HG03159 (cell line): ENCODE results near the gene PHC2.

Experiments used
- ATAC-seq: cut with Tn5 transposase; IDR thresholded peaks from one replicate; pipeline ENCODE4 v1.9.1; 2021; ENCODE audit warnings: mild to moderate bottlenecking, moderate library complexity; ENCODE audit not compliant: unreplicated experiment

Gene PHC2

GRCh38 chr1:33357099-33357498, 73.8 kb downstream of the PHC2 start:
- ATAC-seq = no peak

GRCh38 chr1:33354707-33355316, 76.1 kb downstream of the PHC2 start:
- ATAC-seq = no peak

- ATAC-seq = no peak
Measured at GRCh38 chr1:33353531-33353930, 77.4 kb downstream of the PHC2 start.

DNA sequence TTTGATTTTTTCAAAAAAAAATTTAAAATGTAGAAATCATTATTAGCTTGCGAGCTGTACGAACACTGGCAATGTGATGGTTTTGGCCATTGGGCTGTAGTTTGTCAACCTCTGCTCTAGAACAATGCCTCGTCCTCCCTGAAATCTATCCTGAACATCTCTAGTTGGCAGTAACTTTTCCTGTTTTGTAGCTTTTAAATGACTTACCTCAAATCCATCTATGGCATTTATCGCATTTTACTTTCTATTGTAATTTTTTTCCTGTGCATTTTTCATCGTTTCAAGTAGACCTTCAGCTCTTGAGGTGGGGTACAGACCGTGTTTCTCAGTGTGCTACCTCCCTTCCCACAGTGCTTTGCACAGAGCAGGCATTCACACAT, 79.6 kb downstream of the PHC2 start:
- ATAC-seq = no peak

GRCh38 chr1:33350611-33351280, 80.1 kb downstream of the PHC2 start:
- ATAC-seq = no peak

DNA sequence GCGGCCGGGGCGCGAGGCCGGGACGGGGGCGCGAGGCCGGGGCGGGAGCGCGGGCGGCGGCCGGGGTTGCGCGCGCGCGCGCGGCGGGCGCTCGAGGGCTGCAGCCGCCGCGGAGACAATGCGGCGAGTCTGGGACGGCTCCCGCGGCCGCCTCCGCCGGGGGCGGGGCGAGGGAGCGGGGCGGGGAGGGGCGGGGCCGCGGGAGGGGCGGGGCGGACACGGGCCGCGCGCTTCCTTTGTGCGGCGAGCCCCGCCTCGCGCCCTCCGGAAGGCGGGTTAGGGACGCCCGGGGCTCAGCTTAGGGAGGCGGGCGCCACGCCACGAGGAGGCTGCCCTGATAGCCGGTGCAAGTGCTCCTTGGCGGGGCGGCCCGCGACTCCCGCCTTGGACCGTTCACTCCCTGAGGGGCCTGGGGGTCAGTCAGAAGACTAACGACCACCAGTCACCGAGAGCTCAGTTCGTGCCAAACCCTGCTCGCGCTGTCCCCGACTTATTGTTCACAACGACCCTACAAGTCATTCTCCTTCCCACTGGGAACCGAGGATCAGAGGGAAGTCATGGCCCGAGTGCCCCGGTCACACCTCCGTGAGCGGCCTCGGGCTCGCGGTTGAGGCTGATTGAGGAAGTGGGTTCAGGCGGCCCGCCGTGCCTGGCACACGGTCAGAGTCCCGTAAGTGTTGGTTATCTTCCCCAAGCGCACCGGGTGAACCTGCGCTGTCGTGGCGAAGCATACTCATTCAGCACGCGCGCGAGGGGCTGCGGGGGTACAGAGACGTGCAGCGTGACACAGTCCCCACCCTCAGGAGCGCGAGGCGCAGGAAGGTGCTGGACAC, 80.9 kb downstream of the PHC2 start:
- ATAC-seq = peak; percentile 71

DNA sequence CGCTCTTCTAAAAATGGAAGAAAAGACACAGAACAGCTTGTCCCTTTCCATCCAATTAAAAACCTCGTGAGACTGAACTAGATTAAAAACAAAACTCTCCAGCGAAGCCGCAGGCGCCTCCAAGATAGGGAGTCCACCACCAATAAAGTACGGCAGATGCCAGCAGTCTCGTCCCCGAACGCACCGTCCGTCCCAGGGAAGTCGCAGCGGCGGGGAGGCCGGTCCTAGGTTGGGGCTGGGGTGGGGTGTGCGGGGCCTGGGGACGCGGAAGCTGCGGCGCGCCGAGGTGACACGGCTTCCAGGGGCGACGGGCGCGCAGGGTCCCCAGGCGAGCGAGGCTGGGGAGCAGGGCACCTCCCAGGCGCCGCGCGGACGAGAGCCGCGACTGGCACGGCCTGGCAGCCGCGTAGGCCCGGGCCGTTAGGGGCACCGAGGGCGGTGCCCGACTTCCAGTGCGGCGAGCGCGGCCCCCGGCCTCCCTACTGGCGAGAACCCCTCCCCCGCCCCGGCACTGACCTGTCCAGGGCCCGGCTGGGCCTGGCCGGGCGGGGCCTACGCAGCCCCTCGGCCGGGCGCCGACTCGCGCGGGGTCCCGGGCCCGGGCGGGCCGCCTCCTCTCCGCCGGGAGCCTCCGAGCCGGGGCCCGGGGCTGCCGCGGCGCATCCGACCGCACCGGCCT, 81.7 kb downstream of the PHC2 start:
- ATAC-seq = peak; percentile 28

DNA sequence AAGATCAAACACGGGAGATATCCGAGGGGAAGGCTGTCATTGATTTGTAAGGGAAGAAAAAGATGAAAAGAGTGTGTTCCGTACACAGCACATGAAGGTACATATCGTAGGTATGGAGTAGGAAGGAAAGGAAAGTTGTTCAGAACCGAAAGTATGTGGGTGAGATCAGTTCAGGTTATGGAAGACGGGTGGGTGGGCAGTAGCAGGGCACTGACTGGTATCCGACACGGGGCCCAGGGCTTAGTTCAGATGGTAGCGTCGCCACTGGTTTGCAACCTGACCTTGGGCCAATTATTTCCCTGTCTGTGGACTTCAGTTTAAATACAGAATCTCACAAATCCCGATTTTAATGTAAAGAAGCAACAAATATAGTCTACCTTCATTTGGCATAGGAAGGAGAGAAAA, 82.2 kb downstream of the PHC2 start:
- no peak for ATAC-seq

- ATAC-seq = no peak
Measured at GRCh38 chr1:33348194-33348593, 82.7 kb downstream of the PHC2 start.

DNA sequence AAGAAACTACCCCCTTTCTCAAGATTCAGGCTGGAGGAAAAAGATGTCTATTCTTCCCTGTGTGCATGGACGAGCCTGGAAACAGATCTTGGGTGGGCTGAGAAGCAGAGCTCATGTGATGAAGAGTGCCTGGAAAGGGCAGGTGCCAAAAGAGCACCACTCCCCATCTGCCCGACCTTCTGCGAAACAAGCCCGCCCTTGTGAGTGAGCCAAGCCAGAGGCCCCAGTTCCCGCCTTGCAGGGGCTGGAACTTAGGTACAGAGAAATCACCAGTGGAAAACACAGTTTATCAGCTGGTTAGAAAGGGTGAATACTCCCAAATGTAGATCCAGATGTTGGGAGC, 83.3 kb downstream of the PHC2 start:
- ATAC-seq = no peak

DNA sequence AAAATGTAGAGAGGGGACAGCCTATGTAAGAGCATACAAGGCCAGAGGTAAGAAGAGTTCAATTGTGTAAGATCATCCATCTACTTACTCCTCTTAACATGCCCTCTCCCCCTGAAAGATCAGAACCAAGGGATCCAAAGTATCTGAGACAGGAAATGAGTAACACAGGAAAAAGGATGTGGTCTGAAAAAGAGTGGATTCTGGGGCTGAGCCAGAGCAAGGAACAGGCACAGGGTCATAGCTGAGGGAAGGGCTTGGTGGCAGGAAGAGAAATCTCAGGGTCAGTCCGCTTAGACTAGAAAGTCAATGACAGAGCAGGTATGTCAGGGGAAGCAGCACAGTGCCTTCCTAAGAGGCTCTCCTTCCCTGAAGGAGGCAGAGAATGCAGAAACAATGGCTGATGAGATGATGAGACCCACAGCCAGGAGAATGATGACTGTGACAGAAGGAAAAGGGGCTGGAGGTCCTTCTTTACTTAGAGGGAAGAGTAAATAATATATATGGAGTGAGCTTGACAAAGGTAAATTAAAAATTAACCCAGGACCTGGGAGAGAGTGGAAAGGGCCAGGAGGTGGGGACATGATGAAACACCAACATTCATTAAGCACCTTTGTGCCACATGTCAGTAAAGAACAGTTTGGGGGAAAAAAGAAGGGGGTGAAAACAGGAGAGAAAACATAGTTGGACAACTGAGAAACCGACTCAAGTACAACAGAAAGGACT, 83.8 kb downstream of the PHC2 start:
- ATAC-seq = no peak

DNA sequence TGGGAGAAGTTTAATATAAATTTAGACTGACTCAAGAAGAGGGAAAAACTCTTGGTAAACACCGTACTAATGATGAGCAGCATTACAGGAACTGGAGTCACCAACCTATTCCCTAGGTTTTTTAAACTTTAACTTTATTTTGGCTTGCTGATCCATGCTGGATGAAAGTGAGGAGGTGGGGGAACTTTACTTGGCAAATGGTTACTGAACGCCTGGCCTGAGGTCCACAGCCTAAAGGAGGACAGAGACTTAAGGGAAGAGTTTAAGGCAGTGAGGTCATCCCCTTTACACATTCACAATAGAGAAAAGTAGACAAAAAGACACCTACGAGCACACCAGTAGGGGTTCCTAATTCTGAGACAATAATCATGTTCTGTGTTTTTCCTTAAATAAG, 84.4 kb downstream of the PHC2 start:
- no peak for ATAC-seq

- ATAC-seq = no peak
Measured at GRCh38 chr1:33344896-33345560, 85.9 kb downstream of the PHC2 start.

GRCh38 chr1:33343539-33343938, 87.4 kb downstream of the PHC2 start:
- no peak for ATAC-seq

- no peak for ATAC-seq
Measured at GRCh38 chr1:33342041-33342723, 88.7 kb downstream of the PHC2 start.

GRCh38 chr1:33341190-33341589, 89.7 kb downstream of the PHC2 start:
- ATAC-seq = no peak

DNA sequence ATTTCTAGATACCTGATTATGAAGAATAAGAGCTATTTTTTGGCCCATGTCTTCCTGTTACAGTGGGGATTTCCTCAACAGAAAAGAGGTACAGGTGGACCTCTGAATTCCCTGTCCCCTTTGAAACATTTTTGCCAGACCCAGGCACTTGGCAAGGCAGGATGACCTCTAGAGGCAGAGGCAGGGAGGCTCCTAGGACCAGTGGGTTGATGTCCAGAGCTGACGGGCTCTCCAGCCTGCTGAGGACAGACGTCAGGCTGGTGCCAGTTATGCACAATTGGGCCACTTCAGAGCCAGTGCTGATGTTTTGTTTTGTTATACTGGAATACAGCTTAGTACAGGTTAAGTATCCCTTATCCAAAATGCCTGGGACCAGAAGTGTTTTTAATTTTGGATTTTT, 91.5 kb downstream of the PHC2 start:
- ATAC-seq = no peak

DNA sequence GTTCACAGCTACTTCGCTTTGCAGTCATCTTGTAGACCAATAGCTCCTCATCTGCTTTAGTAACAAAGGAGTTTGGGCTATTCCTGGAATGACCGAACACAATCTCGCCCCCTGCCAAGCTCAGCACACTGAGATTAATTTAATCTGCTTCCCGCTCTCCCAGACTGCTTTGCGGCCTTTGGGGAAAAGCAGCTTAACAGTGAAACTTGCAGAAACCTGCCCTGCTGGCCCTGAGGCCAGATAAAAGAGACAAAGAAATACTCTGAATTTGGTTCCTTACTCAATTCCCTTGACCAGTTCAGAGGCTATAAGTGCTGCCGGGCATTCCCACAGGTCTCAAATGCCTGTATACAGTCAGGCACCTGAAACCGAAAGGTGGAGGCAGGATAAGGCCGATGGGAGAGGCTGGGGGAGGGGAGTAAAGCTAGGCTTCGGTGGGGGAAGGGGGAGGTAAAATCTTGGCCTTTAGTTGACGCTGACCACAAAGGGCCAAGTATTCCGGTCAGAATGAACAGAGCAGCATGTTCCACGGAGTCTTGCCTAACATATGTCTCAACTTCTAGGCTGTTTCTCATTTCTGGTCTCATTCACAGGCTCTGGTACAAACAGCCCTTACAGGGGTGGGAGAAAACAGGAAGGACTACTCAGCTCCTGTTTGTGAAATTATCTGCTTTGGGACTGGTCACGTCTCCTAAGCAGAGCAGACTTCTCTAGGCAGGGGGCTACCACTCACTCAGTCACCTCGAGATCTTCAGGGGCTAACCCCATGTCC, 92.3 kb downstream of the PHC2 start:
- ATAC-seq = no peak

- no peak for ATAC-seq
Measured at GRCh38 chr1:33338048-33338439, 92.9 kb downstream of the PHC2 start.
